DND-41 (cell line): ENCODE results near the gene ZNF213.

Source experiments
- CTCF ChIP-seq: IDR thresholded peaks from 2 replicates; pipeline ENCODE4 v1.5.1; 2012; ENCODE audit warnings: borderline replicate concordance, low read length, moderate library complexity, mild to moderate bottlenecking; ENCODE audit not compliant: poor library complexity, severe bottlenecking; ENCODE audit errors: extremely low read depth
- EZH2 ChIP-seq: IDR thresholded peaks from 3 replicates; pipeline ENCODE4 v1.6.1; 2012; ENCODE audit warnings: borderline replicate concordance, low read depth, mild to moderate bottlenecking, moderate library complexity, low read length, inconsistent platforms; ENCODE audit not compliant: severe bottlenecking

DNA sequence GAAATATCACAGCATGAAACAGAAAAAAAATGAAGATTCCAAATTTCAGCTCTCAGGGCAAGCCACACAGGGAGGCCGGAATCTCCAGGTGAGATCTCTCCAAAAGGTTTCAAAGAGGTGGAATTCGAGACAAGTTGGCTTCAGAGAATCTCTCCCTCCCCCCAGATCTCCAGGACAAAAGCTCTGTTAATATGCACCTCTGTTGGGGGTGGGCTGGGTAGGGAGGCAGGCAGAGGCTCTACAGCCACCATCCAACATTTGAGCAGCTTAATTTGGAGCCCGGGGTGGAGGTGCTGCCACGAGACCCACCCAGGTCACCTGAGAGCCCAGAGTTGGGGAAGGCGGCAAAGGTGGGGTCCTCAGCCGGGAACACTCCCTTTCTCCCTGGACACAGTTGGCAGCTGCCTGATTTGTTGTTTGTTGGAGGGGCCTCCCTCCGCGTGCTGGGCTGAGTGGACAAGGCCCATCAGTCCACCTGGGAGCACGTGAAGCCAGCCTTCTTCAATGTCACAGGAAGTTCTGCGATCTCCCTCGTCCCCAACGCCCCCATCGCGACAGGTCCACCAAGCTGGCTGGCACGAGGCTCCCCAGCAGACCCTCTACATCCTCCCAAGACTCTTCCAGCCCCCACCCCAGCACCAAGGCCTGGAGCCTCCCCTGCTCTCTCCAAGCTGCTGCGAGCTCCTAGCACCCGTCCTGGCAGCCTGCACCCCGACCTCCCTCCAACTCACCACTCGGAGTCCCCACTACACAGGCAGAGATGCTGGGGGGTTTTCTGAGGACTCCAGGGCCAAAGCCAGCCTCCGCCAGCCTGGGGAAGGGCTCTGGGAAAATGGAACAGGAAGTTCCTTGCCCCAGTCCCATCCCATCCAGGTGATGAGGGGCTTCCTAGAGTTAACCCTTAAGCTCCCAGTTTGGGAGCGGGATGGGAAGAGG, 36.1 kb upstream of the ZNF213 start, which contains the start of gene ZSCAN10:
- no peak for TF ChIP-seq CTCF
- TF ChIP-seq EZH2 = no peak
